IPS DF 6.9 (cell line): Measurements from ENCODE around the gene EIF2S2.

Experiments used
- DNase-seq: peaks from one replicate; pipeline ENCODE4 v3.0.0-alpha.2; 2013; ENCODE audit warnings: low read depth, low spot score
- H3K27ac ChIP-seq: one replicate; pipeline ENCODE4 v1.5.1; 2013; ENCODE audit warnings: low read length, control low read depth
- H3K27me3 ChIP-seq: 2 replicates; pipeline ENCODE4 v1.6.1; 2013; ENCODE audit warnings: mild to moderate bottlenecking, low read length; ENCODE audit not compliant: control insufficient read depth, insufficient read depth
- H3K36me3 ChIP-seq: 2 replicates; pipeline ENCODE4 v1.6.1; 2013; ENCODE audit warnings: low read length; ENCODE audit not compliant: control insufficient read depth, insufficient read depth
- H3K4me1 ChIP-seq: 2 replicates; pipeline ENCODE4 v1.6.1; 2013; ENCODE audit warnings: low read length; ENCODE audit not compliant: control insufficient read depth, insufficient read depth
- H3K4me3 ChIP-seq: 2 replicates; pipeline ENCODE4 v1.5.1; 2013; ENCODE audit warnings: mild to moderate bottlenecking, low read length
- H3K9me3 ChIP-seq: 2 replicates; pipeline ENCODE4 v1.6.1; 2013; ENCODE audit warnings: low read length, inconsistent platforms; ENCODE audit not compliant: control insufficient read depth, insufficient read depth
- WGBS: extraction: QIAGEN DNeasy Blood & Tissue Kit; methylation state at CpG from one replicate; pipeline ENCODE4 v1.1.7; 2013; ENCODE audit warnings: mixed read lengths, missing lambda C conversion rate; ENCODE audit not compliant: insufficient read length, insufficient coverage; 5-methylcytosine and 5-hydroxymethylcytosine counted together

EIF2S2 gene

GRCh38 chr20:34104059-34104458 is 8.0 kb downstream of the EIF2S2 start:
- DNase-seq = no peak
- no peaks in the 10 kb centered on the region for H3K27me3 ChIP-seq
- no peak overlapping the region for H3K27ac ChIP-seq
- H3K4me3 ChIP-seq = no peak overlapping the region
- WGBS = no CpG with 5 or more reads among the region's 3 CpGs
- H3K9me3 ChIP-seq = no peaks in the 10 kb centered on the region
- H3K4me1 ChIP-seq = no peaks in the 10 kb centered on the region
- H3K36me3 ChIP-seq = peaks cover 12% of the 10 kb centered on the region; the same call in 1 of the 2 replicates

GRCh38 chr20:34102342-34102741 is 9.7 kb downstream of the EIF2S2 start:
- WGBS = no CpG with 5 or more reads among the region's 2 CpGs
- H3K4me1 ChIP-seq = no peaks in the 10 kb centered on the region
- DNase-seq = no peak
- H3K27ac ChIP-seq = no peak overlapping the region
- no peaks in the 10 kb centered on the region for H3K27me3 ChIP-seq
- H3K4me3 ChIP-seq = no peak overlapping the region
- H3K36me3 ChIP-seq = peaks cover 13% of the 10 kb centered on the region
- H3K9me3 ChIP-seq = no peaks in the 10 kb centered on the region

- Histone ChIP-seq H3K36me3 (peaks cover 26% of the 10 kb centered on the region), H3K27ac (no peak overlapping the region)
- WGBS = no CpG with 5 or more reads among the region's 3 CpGs
Observed at GRCh38 chr20:34100576-34100975, 11.5 kb downstream of the EIF2S2 start.

GRCh38 chr20:34099675-34100074 is 12.4 kb downstream of the EIF2S2 start:
- DNase-seq = no peak
- no peaks in the 10 kb centered on the region for H3K9me3 ChIP-seq
- peaks cover 29% of the 10 kb centered on the region for H3K36me3 ChIP-seq
- no peaks in the 10 kb centered on the region for H3K4me1 ChIP-seq
- no CpG with 5 or more reads among the region's 5 CpGs for WGBS
- no peaks in the 10 kb centered on the region for H3K27me3 ChIP-seq
- no peak overlapping the region for H3K27ac ChIP-seq
- H3K4me3 ChIP-seq = no peak overlapping the region

More at GRCh38 chr20:34100576-34100975, 11.5 kb downstream of the EIF2S2 start:
- Histone ChIP-seq H3K27me3 (no peaks in the 10 kb centered on the region), H3K9me3 (no peaks in the 10 kb centered on the region), H3K4me1 (no peaks in the 10 kb centered on the region), H3K4me3 (no peak overlapping the region)
- no peak for DNase-seq

- Histone ChIP-seq H3K4me3 (no peak overlapping the region), H3K4me1 (no peaks in the 10 kb centered on the region), H3K27me3 (no peaks in the 10 kb centered on the region), H3K27ac (no peak overlapping the region), H3K9me3 (no peaks in the 10 kb centered on the region), H3K36me3 (peaks cover 31% of the 10 kb centered on the region)
- no peak for DNase-seq
- no CpG with 5 or more reads among the region's 3 CpGs for WGBS
Observed at GRCh38 chr20:34098570-34098969, 13.5 kb downstream of the EIF2S2 start.

- DNase-seq = no peak
- Histone ChIP-seq H3K27me3 (no peaks in the 10 kb centered on the region), H3K36me3 (peaks cover 35% of the 10 kb centered on the region), H3K4me3 (no peak overlapping the region), H3K9me3 (no peaks in the 10 kb centered on the region), H3K4me1 (no peaks in the 10 kb centered on the region), H3K27ac (no peak overlapping the region)
- WGBS = no CpG with 5 or more reads among the region's 9 CpGs
Observed at GRCh38 chr20:34096699-34097444, 15.2 kb downstream of the EIF2S2 start.

GRCh38 chr20:34095825-34096224 is 16.2 kb downstream of the EIF2S2 start:
- no peaks in the 10 kb centered on the region for H3K27me3 ChIP-seq
- no peak overlapping the region for H3K27ac ChIP-seq
- H3K4me1 ChIP-seq = no peaks in the 10 kb centered on the region
- no peak for DNase-seq
- peaks cover 30% of the 10 kb centered on the region for H3K36me3 ChIP-seq
- no peak overlapping the region for H3K4me3 ChIP-seq
- H3K9me3 ChIP-seq = no peaks in the 10 kb centered on the region

- WGBS = no CpG with 5 or more reads among the region's 2 CpGs
- Histone ChIP-seq H3K4me1 (no peaks in the 10 kb centered on the region), H3K9me3 (no peaks in the 10 kb centered on the region), H3K4me3 (no peak overlapping the region), H3K27ac (no peak overlapping the region), H3K36me3 (peaks cover 37% of the 10 kb centered on the region), H3K27me3 (no peaks in the 10 kb centered on the region)
- no peak for DNase-seq
Observed at GRCh38 chr20:34093895-34094294, 18.1 kb downstream of the EIF2S2 start.

- DNase-seq = no peak
- Histone ChIP-seq H3K27ac (no peak overlapping the region), H3K36me3 (peaks cover 38% of the 10 kb centered on the region; the same call in 1 of the 2 replicates), H3K9me3 (no peaks in the 10 kb centered on the region), H3K4me3 (no peak overlapping the region), H3K27me3 (no peaks in the 10 kb centered on the region), H3K4me1 (no peaks in the 10 kb centered on the region)
- no CpG with 5 or more reads among the region's 6 CpGs for WGBS
Observed at GRCh38 chr20:34091637-34092200, 20.3 kb downstream of the EIF2S2 start.

- no CpG with 5 or more reads among the region's 2 CpGs for WGBS
- H3K9me3 ChIP-seq = no peaks in the 10 kb centered on the region
- peaks cover 31% of the 10 kb centered on the region; the same call in 1 of the 2 replicates for H3K36me3 ChIP-seq
- H3K4me3 ChIP-seq = no peak overlapping the region
- no peak overlapping the region for H3K27ac ChIP-seq
- H3K4me1 ChIP-seq = no peaks in the 10 kb centered on the region
- no peak for DNase-seq
- no peaks in the 10 kb centered on the region for H3K27me3 ChIP-seq
Observed at GRCh38 chr20:34090645-34091044, 21.4 kb downstream of the EIF2S2 start.
